OCI-LY7 (cell line): ENCODE measurements around the gene ZBTB34.

Experiments used
- CTCF ChIP-seq: fragments of 200-600 bp; sonication (generic); conservative IDR thresholded peaks from 2 replicates; pipeline ENCODE4 v1.5.1; 2014; ENCODE audit warnings: mild to moderate bottlenecking, antibody characterized with exemption, low read length, moderate library complexity, mixed read lengths
- EZH2phosphoT487 ChIP-seq: fragments of 200-600 bp; sonication (generic); IDR thresholded peaks from 2 replicates; pipeline ENCODE4 v1.6.1; 2018; ENCODE audit warnings: low read depth, borderline replicate concordance, mild to moderate bottlenecking, mixed run types, antibody characterized with exemption, low read length, moderate library complexity, mixed read lengths

GRCh38 chr9:126853667-126854066 is 6.8 kb upstream of the ZBTB34 start:
- TF ChIP-seq CTCF (no peak), EZH2phosphoT487 (no peak)
